ENCODE measurements around the gene PRSS16. TPM values are rescaled to one million over a fixed set of nuclear protein-coding genes. Genes with fewer than 3 reads are reported as not detected.

PRSS16 gene
- total RNA-seq, 4 donors from 2014 or later: 9.0 to 34.5 (median 18.8) TPM

- no peak for TF ChIP-seq POLR2AphosphoS5 (IDR thresholded peaks at IDR 0.05)
- no peak for TF ChIP-seq EP300 (IDR thresholded peaks at IDR 0.05; ENCODE audit: low read depth)
- no peak for TF ChIP-seq POLR2A (IDR thresholded peaks at IDR 0.05)
- TF ChIP-seq CTCF (IDR thresholded peaks at IDR 0.05): no peak
- peaks cover 88% of the 10 kb centered on the region for H3K27me3 ChIP-seq
- WGBS, 2 donors (ENCODE audit: low coverage in 1 of 2): 34 to 40% methylated on average over 1 to 7 of the region's 7 CpGs
Measured at GRCh38 chr6:27230758-27231111, 16.8 kb upstream of the PRSS16 start.

GRCh38 chr6:27234576-27234975 lies 12.9 kb upstream of the PRSS16 start:
- no peak overlapping the region for H3K4me3 ChIP-seq
- H3K9me3 ChIP-seq: no peaks in the 10 kb centered on the region
- H3K4me1 ChIP-seq: peaks cover 0 to 4% (median 0%) of the 10 kb centered on the region in 4 donors
- TF ChIP-seq POLR2AphosphoS5 (IDR thresholded peaks at IDR 0.05) (no peak), POLR2A (IDR thresholded peaks at IDR 0.05) (no peak), CTCF (IDR thresholded peaks at IDR 0.05) (no peak), EP300 (IDR thresholded peaks at IDR 0.05; ENCODE audit: low read depth) (no peak)
- in situ Hi-C loops (cut with MboI; ENCODE audit: low pct_ligation_motif_present in 1 of 4, low pct_unique_long_range_greater_than_20kb in 1 of 4, low sequenced_read_pairs in 3 of 4) (no loop called here), intact Hi-C loops (cut with DNase I; ENCODE audit: low total_unique reads) (no loop called here)
- H3K27ac ChIP-seq: no peak overlapping the region
- H3K36me3 ChIP-seq: no peaks in the 10 kb centered on the region
- no peak for DNase-seq
- 65 to 78% methylated on average over 3 of the region's 3 CpGs for WGBS, 2 donors (ENCODE audit: low coverage in 1 of 2)
- peaks cover 97% of the 10 kb centered on the region for H3K27me3 ChIP-seq

More at GRCh38 chr6:27230758-27231111, 16.8 kb upstream of the PRSS16 start:
- Histone ChIP-seq H3K4me3 (no peak overlapping the region), H3K9me3 (no peaks in the 10 kb centered on the region), H3K36me3 (no peaks in the 10 kb centered on the region), H3K4me1 (peaks cover 0 to 4% (median 0%) of the 10 kb centered on the region in 4 donors), H3K27ac (no peak overlapping the region)
- intact Hi-C loops (cut with DNase I; ENCODE audit: low total_unique reads) (no loop called here), in situ Hi-C loops (cut with MboI; ENCODE audit: low pct_ligation_motif_present in 1 of 4, low pct_unique_long_range_greater_than_20kb in 1 of 4, low sequenced_read_pairs in 3 of 4) (no loop called here)
- no peak for DNase-seq

GRCh38 chr6:27237089-27237803 lies 10.3 kb upstream of the PRSS16 start:
- no peaks in the 10 kb centered on the region for H3K9me3 ChIP-seq
- intact Hi-C loops (cut with DNase I; ENCODE audit: low total_unique reads): no loop called here
- peaks cover 0 to 4% (median 0%) of the 10 kb centered on the region in 4 donors for H3K4me1 ChIP-seq
- no peak overlapping the region for H3K27ac ChIP-seq
- H3K27me3 ChIP-seq: peaks cover 97% of the 10 kb centered on the region
- no peak for DNase-seq
- WGBS, 2 donors (ENCODE audit: low coverage in 1 of 2): 29 to 30% methylated on average over 20 of the region's 20 CpGs
- in situ Hi-C loops (cut with MboI; ENCODE audit: low pct_ligation_motif_present in 1 of 4, low pct_unique_long_range_greater_than_20kb in 1 of 4, low sequenced_read_pairs in 3 of 4): no loop called here
- no peak overlapping the region for H3K4me3 ChIP-seq
- no peaks in the 10 kb centered on the region for H3K36me3 ChIP-seq
- no peak for TF ChIP-seq EP300 (IDR thresholded peaks at IDR 0.05; ENCODE audit: low read depth)
- no peak for TF ChIP-seq CTCF (IDR thresholded peaks at IDR 0.05)
- no peak for TF ChIP-seq POLR2A (IDR thresholded peaks at IDR 0.05)
- no peak for TF ChIP-seq POLR2AphosphoS5 (IDR thresholded peaks at IDR 0.05)

GRCh38 chr6:27238010-27238983 lies 9.2 kb upstream of the PRSS16 start:
- DNase-seq: no peak
- Histone ChIP-seq H3K27ac (no peak overlapping the region), H3K4me3 (no peak overlapping the region), H3K4me1 (peaks cover 0 to 4% (median 0%) of the 10 kb centered on the region in 4 donors), H3K9me3 (no peaks in the 10 kb centered on the region), H3K36me3 (no peaks in the 10 kb centered on the region), H3K27me3 (peaks cover 99% of the 10 kb centered on the region)
- in situ Hi-C loops (cut with MboI; ENCODE audit: low pct_ligation_motif_present in 1 of 4, low pct_unique_long_range_greater_than_20kb in 1 of 4, low sequenced_read_pairs in 3 of 4): no loop called here
- intact Hi-C loops (cut with DNase I; ENCODE audit: low total_unique reads): no loop called here
- no peak for TF ChIP-seq EP300 (IDR thresholded peaks at IDR 0.05; ENCODE audit: low read depth)
- TF ChIP-seq POLR2AphosphoS5 (IDR thresholded peaks at IDR 0.05): no peak
- no peak for TF ChIP-seq CTCF (IDR thresholded peaks at IDR 0.05)
- TF ChIP-seq POLR2A (IDR thresholded peaks at IDR 0.05): no peak
- whole genome bisulfite sequencing, 2 donors (ENCODE audit: low coverage in 1 of 2): 21 to 24% methylated on average over 8 to 41 of the region's 41 CpGs
